ENCODE measurements around the gene SYCP3. TPM values are rescaled to one million over a fixed set of nuclear protein-coding genes. Genes with fewer than 3 reads are reported as not detected.
A peak's percentile ranks its signal among the peaks of the same experiment; 100 is the strongest.

SYCP3 gene
- total and polyA plus RNA-seq, 8 donors, result 0.06 to 0.31 (median 0.25) TPM; not detected in 3

GRCh38 chr12:101759396-101760047 is 20.3 kb upstream of the SYCP3 start:
- Histone ChIP-seq H3K27me3 (no peaks in the 10 kb centered on the region), H3K4me1 (no peaks in the 10 kb centered on the region), H3K9me3 (no peaks in the 10 kb centered on the region), H3K36me3 (no peaks in the 10 kb centered on the region), H3K4me3 (no peak overlapping the region), H3K27ac (no peak overlapping the region)
- peak; percentile 44 to 71 (median 54) for TF ChIP-seq CTCF (IDR thresholded peaks at IDR 0.05)
- peak; percentile 63 to 85 (median 72) for ATAC-seq
- intact Hi-C loops (cut with DNase I), result no loop called here
- FAIRE-seq, result peak; percentile 60
- WGBS, 2 donors, result 56 to 59% methylated on average over 5 of the region's 5 CpGs
- DNase-seq, result no peak

GRCh38 chr12:101750152-101750551 is 10.9 kb upstream of the SYCP3 start:
- Histone ChIP-seq H3K4me3 (no peak overlapping the region), H3K27ac (no peak overlapping the region), H3K9me3 (no peaks in the 10 kb centered on the region), H3K27me3 (no peaks in the 10 kb centered on the region), H3K36me3 (peaks cover 0 to 5% (median 0%) of the 10 kb centered on the region in 3 donors), H3K4me1 (peaks cover 4 to 21% (median 5%) of the 10 kb centered on the region in 3 donors)
- ATAC-seq (no peak), DNase-seq (no peak), FAIRE-seq (no peak)
- intact Hi-C loops (cut with DNase I), result no loop called here
- 94 to 95% methylated on average over 4 of the region's 4 CpGs for WGBS, 2 donors
- TF ChIP-seq CTCF (IDR thresholded peaks at IDR 0.05), result no peak

DNA sequence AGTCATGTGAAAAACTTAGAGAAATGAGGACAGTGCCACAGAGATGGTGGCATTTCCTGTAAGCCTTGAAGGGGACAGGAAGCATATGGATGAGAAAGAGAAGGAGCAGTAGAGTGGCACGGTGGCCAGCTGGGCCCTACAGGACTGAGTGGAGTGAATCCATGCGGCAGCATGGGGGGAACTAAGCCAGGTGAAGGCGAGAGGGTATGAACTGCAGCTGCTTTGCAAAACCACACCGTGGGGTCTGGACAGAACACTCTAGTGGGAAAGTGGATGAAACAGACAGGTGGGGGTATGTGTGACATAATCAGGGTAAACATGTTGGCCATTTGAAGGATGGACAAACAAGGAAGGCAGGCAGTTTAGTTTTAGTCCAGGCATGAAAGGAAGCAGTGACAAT is 10.4 kb upstream of the SYCP3 start:
- DNase-seq (no peak), ATAC-seq (peak in 1 of 4 donors; percentile 16), FAIRE-seq (no peak)
- Histone ChIP-seq H3K9me3 (no peaks in the 10 kb centered on the region), H3K4me3 (no peak overlapping the region), H3K27ac (no peak overlapping the region), H3K36me3 (peaks cover 0 to 5% (median 0%) of the 10 kb centered on the region in 3 donors), H3K27me3 (no peaks in the 10 kb centered on the region), H3K4me1 (peaks cover 4 to 21% (median 5%) of the 10 kb centered on the region in 3 donors)
- 68 to 69% methylated on average over 4 of the region's 4 CpGs for WGBS, 2 donors
- TF ChIP-seq CTCF (IDR thresholded peaks at IDR 0.05), result no peak
- intact Hi-C loops (cut with DNase I), result no loop called here

- DNase-seq (no peak), ATAC-seq (no peak), FAIRE-seq (no peak)
- no peak for TF ChIP-seq CTCF (IDR thresholded peaks at IDR 0.05)
- Histone ChIP-seq H3K27me3 (no peaks in the 10 kb centered on the region), H3K4me3 (no peak overlapping the region), H3K4me1 (peaks cover 4 to 21% (median 5%) of the 10 kb centered on the region in 3 donors), H3K27ac (no peak overlapping the region), H3K36me3 (peaks cover 0 to 7% (median 0%) of the 10 kb centered on the region in 3 donors), H3K9me3 (no peaks in the 10 kb centered on the region)
- WGBS, 2 donors, result 100% methylated on average over 1 of the region's 1 CpG
- intact Hi-C loops (cut with DNase I), result no loop called here
These were observed 9.6 kb upstream of the SYCP3 start for GRCh38 chr12:101748907-101749306.

DNA sequence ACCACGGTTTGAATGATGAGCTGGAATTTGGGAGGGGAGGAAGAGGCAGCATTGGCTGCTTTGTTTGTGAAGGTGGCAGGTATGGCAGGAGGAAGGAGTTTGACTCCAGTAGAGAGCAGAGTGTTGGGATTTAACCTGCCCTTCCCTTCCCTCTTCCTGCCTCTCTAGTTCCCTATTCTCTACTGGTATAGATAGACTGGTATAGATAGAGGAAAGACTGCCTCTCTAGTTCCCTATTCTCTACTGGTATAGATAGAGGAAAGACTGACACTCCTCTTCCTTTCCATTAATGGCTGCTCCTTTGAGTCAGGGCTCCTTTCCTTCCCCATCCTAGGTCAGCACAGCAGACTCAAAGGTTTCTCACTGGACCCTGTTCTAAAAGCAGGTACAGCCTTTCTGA is 8.4 kb upstream of the SYCP3 start:
- ATAC-seq (peak in 1 of 4 donors; percentile 18), FAIRE-seq (no peak), DNase-seq (no peak)
- intact Hi-C loops (cut with DNase I), result no loop called here
- H3K4me3 ChIP-seq, result no peak overlapping the region
- H3K27me3 ChIP-seq, result no peaks in the 10 kb centered on the region
- H3K36me3 ChIP-seq, result peaks cover 0 to 12% (median 0%) of the 10 kb centered on the region in 3 donors
- no peaks in the 10 kb centered on the region for H3K9me3 ChIP-seq
- 64 to 97% methylated on average over 1 of the region's 1 CpG for WGBS, 2 donors
- H3K4me1 ChIP-seq, result peaks cover 4 to 21% (median 5%) of the 10 kb centered on the region in 3 donors
- no peak overlapping the region for H3K27ac ChIP-seq
- no peak for TF ChIP-seq CTCF (IDR thresholded peaks at IDR 0.05)

All from pancreas (tissue), 10 donors.